GM23338 (cell line): ENCODE measurements around the gene FGF22. TPM values are rescaled to one million over a fixed set of nuclear protein-coding genes. Genes with fewer than 3 reads are reported as not detected.

Source experiments
- polyA plus RNA-seq: library from polyadenylated mRNA; unstranded; fragments of >200 nt; fragmentation: Nextera tagmentation; extraction: Ambion mirVana; gene quantifications from 2 replicates; pipeline ENCODE4 v1.2.1, GENCODE V29; 2016
- total RNA-seq: library from RNA; depleted of rRNA; stranded (reverse); fragments of >200 nt; shearing (Covaris generic); gene quantifications from 2 replicates; pipeline ENCODE4 v1.2.3, GENCODE V29; 2014; rRNA removed

FGF22 gene
- total and polyA plus RNA-seq, 2 experiments from 2014 or later = 1.0 to 2.8 TPM

Other genes starting within 250 kb of the FGF22 start
- gene C2CD4C, start 230.7 kb upstream of the FGF22 start, total RNA-seq = 10.6 and 12.5 TPM in 2 replicates
- 2.1 and 2.6 TPM in 2 replicates for gene C2CD4C, start 230.7 kb upstream of the FGF22 start, polyA plus RNA-seq
- gene SHC2, start 178.8 kb upstream of the FGF22 start, total RNA-seq = 2.9 and 4.6 TPM in 2 replicates
- 2.2 and 2.6 TPM in 2 replicates for gene SHC2, start 178.8 kb upstream of the FGF22 start, polyA plus RNA-seq
- 1.0 and 2.5 TPM in 2 replicates for gene MADCAM1, start 143.4 kb upstream of the FGF22 start, total RNA-seq
- gene MADCAM1, start 143.4 kb upstream of the FGF22 start, polyA plus RNA-seq = 2.1 and 3.3 TPM in 2 replicates
- gene TPGS1, start 132.4 kb upstream of the FGF22 start, total RNA-seq = 29.0 and 38.4 TPM in 2 replicates
- gene TPGS1, start 132.4 kb upstream of the FGF22 start, polyA plus RNA-seq = 11.9 and 14.9 TPM in 2 replicates
- 146 and 148 TPM in 2 replicates for gene CDC34, start 108.1 kb upstream of the FGF22 start, total RNA-seq
- 114 and 118 TPM in 2 replicates for gene CDC34, start 108.1 kb upstream of the FGF22 start, polyA plus RNA-seq
- gene GZMM, start 95.8 kb upstream of the FGF22 start, total RNA-seq = not detected in 2 replicates
- 0.29 TPM in 1 of 2 replicates, not detected in the other for gene GZMM, start 95.8 kb upstream of the FGF22 start, polyA plus RNA-seq
- gene BSG, start 67.3 kb upstream of the FGF22 start, total RNA-seq = 891 and 973 TPM in 2 replicates
- gene BSG, start 67.3 kb upstream of the FGF22 start, polyA plus RNA-seq = 957 and 960 TPM in 2 replicates
- 2.9 and 3.7 TPM in 2 replicates for gene HCN2, start 50.0 kb upstream of the FGF22 start, total RNA-seq
- 0.06 and 0.14 TPM in 2 replicates for gene HCN2, start 50.0 kb upstream of the FGF22 start, polyA plus RNA-seq
- 120 and 148 TPM in 2 replicates for gene POLRMT, start 6.3 kb upstream of the FGF22 start, total RNA-seq
- 98.0 and 125 TPM in 2 replicates for gene POLRMT, start 6.3 kb upstream of the FGF22 start, polyA plus RNA-seq
- 80.5 and 112 TPM in 2 replicates for gene RNF126, start 23.3 kb downstream of the FGF22 start, total RNA-seq
- gene RNF126, start 23.3 kb downstream of the FGF22 start, polyA plus RNA-seq = 91.7 and 95.7 TPM in 2 replicates
- 10.1 and 12.5 TPM in 2 replicates for gene FSTL3, start 36.5 kb downstream of the FGF22 start, total RNA-seq
- 2.9 and 3.1 TPM in 2 replicates for gene FSTL3, start 36.5 kb downstream of the FGF22 start, polyA plus RNA-seq
- gene PRSS57, start 55.6 kb downstream of the FGF22 start, total RNA-seq = not detected in 2 replicates
- gene PRSS57, start 55.6 kb downstream of the FGF22 start, polyA plus RNA-seq = 0.21 and 0.34 TPM in 2 replicates
- 21.7 and 26.1 TPM in 2 replicates for gene PALM, start 69.1 kb downstream of the FGF22 start, total RNA-seq
- gene PALM, start 69.1 kb downstream of the FGF22 start, polyA plus RNA-seq = 3.8 and 4.8 TPM in 2 replicates
- 0.23 and 0.28 TPM in 2 replicates for gene MISP, start 111.2 kb downstream of the FGF22 start, total RNA-seq
- gene MISP, start 111.2 kb downstream of the FGF22 start, polyA plus RNA-seq = 0.27 and 0.40 TPM in 2 replicates
- 539 and 552 TPM in 2 replicates for gene PTBP1, start 157.6 kb downstream of the FGF22 start, total RNA-seq
- 632 and 705 TPM in 2 replicates for gene PTBP1, start 157.6 kb downstream of the FGF22 start, polyA plus RNA-seq
- 74.7 and 81.1 TPM in 2 replicates for gene PLPPR3, start 182.1 kb downstream of the FGF22 start, total RNA-seq
- 13.6 and 14.8 TPM in 2 replicates for gene PLPPR3, start 182.1 kb downstream of the FGF22 start, polyA plus RNA-seq
- 0.50 and 1.4 TPM in 2 replicates for gene AZU1, start 188.0 kb downstream of the FGF22 start, total RNA-seq
- gene AZU1, start 188.0 kb downstream of the FGF22 start, polyA plus RNA-seq = 0.30 and 0.78 TPM in 2 replicates
- gene PRTN3, start 201.1 kb downstream of the FGF22 start, total RNA-seq = 0.21 and 2.4 TPM in 2 replicates
- gene PRTN3, start 201.1 kb downstream of the FGF22 start, polyA plus RNA-seq = 0.68 and 0.87 TPM in 2 replicates
- gene ELANE, start 212.4 kb downstream of the FGF22 start, total RNA-seq = not detected in 2 replicates
- gene ELANE, start 212.4 kb downstream of the FGF22 start, polyA plus RNA-seq = not detected in 2 replicates
- gene CFD, start 219.8 kb downstream of the FGF22 start, total RNA-seq = 0.90 and 3.5 TPM in 2 replicates
- 3.4 and 4.7 TPM in 2 replicates for gene CFD, start 219.8 kb downstream of the FGF22 start, polyA plus RNA-seq